ENCODE data around the gene OR10V1.

- peak; percentile 88 for TF ChIP-seq CTCF (conservative IDR thresholded peaks at IDR 0.05; ENCODE audit: low read length)
- no peak for TF ChIP-seq EZH2phosphoT487 (IDR thresholded peaks at IDR 0.05; ENCODE audit: borderline replicate concordance)
Observed at GRCh38 chr11:59753650-59754493, 40.2 kb upstream of the OR10V1 start.
